ENCODE measurements around the gene MOSPD3. TPM values are rescaled to one million over a fixed set of nuclear protein-coding genes. Genes with fewer than 3 reads are reported as not detected.

Gene MOSPD3
- total and polyA plus RNA-seq, 9 donors: 9.2 to 27.7 (median 24.4) TPM

- DNase-seq: no peak
- intact Hi-C loops (cut with DNase I): no loop called here
- H3K27me3 ChIP-seq: no peaks in the 10 kb centered on the region
- H3K9me3 ChIP-seq: no peaks in the 10 kb centered on the region
- no peak overlapping the region for H3K4me3 ChIP-seq
- H3K27ac ChIP-seq: no peak overlapping the region
- peaks cover 15% of the 10 kb centered on the region for H3K4me1 ChIP-seq (ENCODE audit: insufficient read depth)
- H3K36me3 ChIP-seq: no peaks in the 10 kb centered on the region
- TF ChIP-seq EP300 (IDR thresholded peaks at IDR 0.05): no peak
- TF ChIP-seq, protein P1, sequence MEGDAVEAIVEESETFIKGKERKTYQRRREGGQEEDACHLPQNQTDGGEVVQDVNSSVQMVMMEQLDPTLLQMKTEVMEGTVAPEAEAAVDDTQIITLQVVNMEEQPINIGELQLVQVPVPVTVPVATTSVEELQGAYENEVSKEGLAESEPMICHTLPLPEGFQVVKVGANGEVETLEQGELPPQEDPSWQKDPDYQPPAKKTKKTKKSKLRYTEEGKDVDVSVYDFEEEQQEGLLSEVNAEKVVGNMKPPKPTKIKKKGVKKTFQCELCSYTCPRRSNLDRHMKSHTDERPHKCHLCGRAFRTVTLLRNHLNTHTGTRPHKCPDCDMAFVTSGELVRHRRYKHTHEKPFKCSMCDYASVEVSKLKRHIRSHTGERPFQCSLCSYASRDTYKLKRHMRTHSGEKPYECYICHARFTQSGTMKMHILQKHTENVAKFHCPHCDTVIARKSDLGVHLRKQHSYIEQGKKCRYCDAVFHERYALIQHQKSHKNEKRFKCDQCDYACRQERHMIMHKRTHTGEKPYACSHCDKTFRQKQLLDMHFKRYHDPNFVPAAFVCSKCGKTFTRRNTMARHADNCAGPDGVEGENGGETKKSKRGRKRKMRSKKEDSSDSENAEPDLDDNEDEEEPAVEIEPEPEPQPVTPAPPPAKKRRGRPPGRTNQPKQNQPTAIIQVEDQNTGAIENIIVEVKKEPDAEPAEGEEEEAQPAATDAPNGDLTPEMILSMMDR (IDR thresholded peaks at IDR 0.05): no peak
- no peak for TF ChIP-seq POLR2A (IDR thresholded peaks at IDR 0.05)
- 83 to 89% (median 85%) methylated on average over 11 of the region's 11 CpGs for WGBS, 3 donors
Observed at GRCh38 chr7:100565133-100565571, 47.2 kb upstream of the MOSPD3 start.

GRCh38 chr7:100566018-100566531, 46.3 kb upstream of the MOSPD3 start:
- Histone ChIP-seq H3K27ac (peak overlapping the region in 1 of 2 donors; percentile 21), H3K36me3 (no peaks in the 10 kb centered on the region), H3K9me3 (no peaks in the 10 kb centered on the region), H3K4me3 (no peak overlapping the region), H3K27me3 (no peaks in the 10 kb centered on the region), H3K4me1 (ENCODE audit: insufficient read depth) (peaks cover 15% of the 10 kb centered on the region)
- WGBS, 3 donors: 83 to 86% (median 85%) methylated on average over 6 of the region's 6 CpGs
- TF ChIP-seq, protein P1 (IDR thresholded peaks at IDR 0.05): no peak
- TF ChIP-seq EP300 (IDR thresholded peaks at IDR 0.05) (no peak), POLR2A (IDR thresholded peaks at IDR 0.05) (no peak)
- DNase-seq: peak in 1 of 5 donors; percentile 28
- intact Hi-C loops (cut with DNase I): loop anchor here in 1 of 4 donors (2.0 kb wide), 1 partner anchor 17 kb away; no protein-coding TSS in a partner anchor

DNA sequence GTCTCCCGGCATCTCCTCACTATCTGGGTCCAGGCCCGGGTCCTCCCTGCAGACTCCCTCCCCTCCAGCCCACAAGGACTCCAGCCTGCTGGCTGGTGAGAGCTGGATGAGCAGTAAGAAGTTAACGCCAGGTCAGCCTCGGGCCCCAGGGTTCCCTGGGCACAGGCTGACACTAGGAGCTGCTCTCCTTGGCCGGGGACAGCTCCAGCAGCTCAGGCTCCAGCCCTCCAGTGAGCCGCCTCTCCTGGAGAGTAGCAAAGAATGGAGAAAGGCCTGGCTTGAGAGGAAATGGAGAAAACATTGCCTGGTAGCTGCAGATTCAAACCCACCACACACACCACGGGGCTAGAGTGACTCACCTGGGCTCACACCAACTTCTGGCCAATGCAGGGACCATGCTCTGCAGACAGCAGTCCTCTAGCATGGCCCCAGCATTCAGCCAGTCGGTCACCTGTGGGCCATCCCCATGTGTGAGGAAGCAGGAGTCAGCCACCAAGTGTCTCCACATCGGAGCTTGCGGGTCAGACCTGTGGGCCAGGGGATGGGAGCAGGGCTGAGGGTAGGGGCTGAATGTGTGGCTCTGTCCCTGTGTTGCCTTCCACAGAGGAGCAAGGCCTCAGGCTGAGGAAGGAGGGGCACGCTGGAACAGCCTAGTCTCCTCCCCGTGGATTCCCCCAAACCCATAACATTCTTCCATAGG, 45.2 kb upstream of the MOSPD3 start:
- H3K4me1 ChIP-seq (ENCODE audit: insufficient read depth): peaks cover 15% of the 10 kb centered on the region

GRCh38 chr7:100567751-100568175, 44.6 kb upstream of the MOSPD3 start:
- H3K36me3 ChIP-seq: no peaks in the 10 kb centered on the region
- WGBS, 3 donors: 22 to 32% (median 24%) methylated on average over 3 of the region's 3 CpGs
- peak in 2 of 5 donors; percentile 61 to 66 for DNase-seq
- intact Hi-C loops (cut with DNase I): loop anchor here in 1 of 4 donors (2.0 kb wide), 1 partner anchor 19 kb away; no protein-coding TSS in a partner anchor
- TF ChIP-seq EP300 (IDR thresholded peaks at IDR 0.05) (no peak), POLR2A (IDR thresholded peaks at IDR 0.05) (no peak)
- TF ChIP-seq, protein P1 (IDR thresholded peaks at IDR 0.05): no peak
- H3K9me3 ChIP-seq: no peaks in the 10 kb centered on the region
- peak overlapping the region in 1 of 2 donors; percentile 57 for H3K27ac ChIP-seq
- H3K4me1 ChIP-seq (ENCODE audit: insufficient read depth): peaks cover 15% of the 10 kb centered on the region
- no peaks in the 10 kb centered on the region for H3K27me3 ChIP-seq
- no peak overlapping the region for H3K4me3 ChIP-seq

More for the DNA sequence above, 45.2 kb upstream of the MOSPD3 start:
- WGBS, 3 donors: 52 to 54% (median 53%) methylated on average over 12 of the region's 12 CpGs
- intact Hi-C loops (cut with DNase I): loop anchor here in 1 of 4 donors (2.0 kb wide), 1 partner anchor 18 kb away; no protein-coding TSS in a partner anchor
- Histone ChIP-seq H3K36me3 (no peaks in the 10 kb centered on the region), H3K27ac (peak overlapping the region; percentile 2 to 57), H3K4me3 (no peak overlapping the region), H3K27me3 (no peaks in the 10 kb centered on the region), H3K9me3 (no peaks in the 10 kb centered on the region)
- DNase-seq: peak in 1 of 5 donors; percentile 23
- TF ChIP-seq, protein P1 (IDR thresholded peaks at IDR 0.05): no peak
- TF ChIP-seq EP300 (IDR thresholded peaks at IDR 0.05): no peak
- TF ChIP-seq POLR2A (IDR thresholded peaks at IDR 0.05): no peak
